GM12878 (cell line): ENCODE measurements around the gene SCN4A. TPM values are rescaled to one million over a fixed set of nuclear protein-coding genes. Genes with fewer than 3 reads are reported as not detected.

Source experiments
- ATAC-seq: fragments of 200-7000 bp; cut with Tn5 transposase; 3 replicates; pipeline ENCODE4 v1.9.1; 2020; ENCODE audit warnings: mild to moderate bottlenecking, moderate library complexity
- BruUV-seq: library from RNA; stranded (reverse); fragments of 400-500 nt; replicated peaks from 2 replicates; lab custom pipeline; 2021; lab: Mats Ljungman, UMichigan
- CTCF ChIA-PET: fragments of 300-600 bp; sonication (Branson Sonifier 250); formaldehyde crosslinking; extraction: SDS; loops from one replicate; lab custom pipeline; 2021; ENCODE audit warnings: inconsistent platforms; lab: Yijun Ruan, JAX
- POLR2A ChIA-PET: fragments of 350-600 bp; formaldehyde crosslinking; extraction: SDS; loops from one replicate; lab custom pipeline; 2021; ENCODE audit warnings: inconsistent platforms; lab: Charles Lee
- RAD21 ChIA-PET: fragments of 300-600 bp; sonication (Branson Sonifier 250); formaldehyde crosslinking; loops from one replicate; lab custom pipeline; 2023; ENCODE audit warnings: antibody characterized with exemption; ENCODE audit not compliant: unreplicated experiment; lab: Charles Lee
- SMC1A ChIA-PET: fragments of 300-600 bp; sonication (Branson Sonifier 250); formaldehyde crosslinking; loops from one replicate; lab custom pipeline; 2023; ENCODE audit not compliant: unreplicated experiment, uncharacterized antibody; lab: Charles Lee
- DNase-seq: peaks from one replicate; pipeline ENCODE4 v3.0.0-alpha.2; 2011; ENCODE audit warnings: low read depth, low spot score
- FAIRE-seq: peaks from 3 replicates; lab custom pipeline; 2011; peaks lifted over from hg19 to GRCh38; lab: Jason Lieb, UNC
- H2AFZ ChIP-seq: 2 replicates; pipeline ENCODE4 v1.6.0; 2011; ENCODE audit warnings: low read depth, low read length, control low read depth; ENCODE audit not compliant: control insufficient read depth
- H3K27ac ChIP-seq: 2 replicates; pipeline ENCODE4 v1.5.1; 2011; ENCODE audit warnings: control low read depth; ENCODE audit not compliant: control insufficient read depth, insufficient read depth
- H3K27me3 ChIP-seq, 2 experiments: replicated peaks in 1 of 2; 2 replicates each; pipeline versions ENCODE4 v1.6.0 to v1.6.1; 2011; ENCODE audit warnings: low read length in 1 of 2; ENCODE audit not compliant: control insufficient read depth in 2 of 2, insufficient read depth in 2 of 2
- H3K36me3 ChIP-seq, 2 experiments: 2 replicates each; pipeline ENCODE4 v1.5.1; 2011; ENCODE audit warnings: low read length in 1 of 2; ENCODE audit not compliant: control insufficient read depth in 2 of 2, insufficient read depth in 2 of 2
- H3K4me1 ChIP-seq: 2 replicates; pipeline ENCODE4 v1.6.1; 2011; ENCODE audit warnings: mild to moderate bottlenecking, low read length, moderate library complexity, mixed read lengths; ENCODE audit not compliant: control insufficient read depth, insufficient read depth
- H3K4me2 ChIP-seq: 2 replicates; pipeline ENCODE4 v1.6.0; 2011; ENCODE audit warnings: control low read depth; ENCODE audit not compliant: control insufficient read depth, insufficient read depth
- H3K4me3 ChIP-seq: fragments of 200-600 bp; sonication (generic); 2 replicates; pipeline ENCODE4 v1.5.1; 2016
- H3K79me2 ChIP-seq: 2 replicates; pipeline ENCODE4 v1.6.0; 2011; ENCODE audit warnings: low read length; ENCODE audit not compliant: control insufficient read depth, insufficient read depth
- H3K9ac ChIP-seq: 2 replicates; pipeline ENCODE4 v1.8.0; 2011; ENCODE audit warnings: low read length, control low read depth, mixed read lengths; ENCODE audit not compliant: control insufficient read depth, insufficient read depth
- H3K9me3 ChIP-seq: replicated peaks from 3 replicates; pipeline ENCODE4 v1.5.1; 2011; ENCODE audit warnings: mild to moderate bottlenecking, low read length; ENCODE audit not compliant: control insufficient read depth, insufficient read depth
- H4K20me1 ChIP-seq: 2 replicates; pipeline ENCODE4 v1.6.0; 2011; ENCODE audit not compliant: control insufficient read depth, insufficient read depth
- BCLAF1 ChIP-seq: fragments of 450-650 bp; IDR thresholded peaks from 2 replicates; pipeline ENCODE4 v1.6.1; 2017; ENCODE audit warnings: antibody characterized with exemption, mild to moderate bottlenecking, moderate library complexity
- BRCA1 ChIP-seq: IDR thresholded peaks from 2 replicates; pipeline ENCODE4 v1.6.1; 2011; ENCODE audit warnings: low read depth, low read length, improper control_type of control experiment
- CBX3 ChIP-seq: fragments of 200-600 bp; sonication (generic); IDR thresholded peaks from 2 replicates; pipeline ENCODE4 v1.6.1; 2016; ENCODE audit warnings: low read depth, borderline replicate concordance
- CREM ChIP-seq: IDR thresholded peaks from 2 replicates; pipeline ENCODE4 v1.6.1; 2014; ENCODE audit warnings: antibody characterized with exemption, low read depth
- CTCF ChIP-seq, 3 experiments: IDR thresholded peaks in 2 of 3; conservative IDR thresholded peaks in 1 of 3; 2 replicates each; pipeline ENCODE4 v1.5.1; 2011; ENCODE audit warnings: low read depth in 3 of 3, low read length in 3 of 3, mild to moderate bottlenecking in 3 of 3, control low read depth in 2 of 3, moderate library complexity in 2 of 3, inconsistent platforms in 1 of 3, mixed read lengths in 1 of 3; ENCODE audit not compliant: control insufficient read depth in 2 of 3, insufficient read depth in 1 of 3; ENCODE audit errors: extremely low read depth in 1 of 3
- EP300 ChIP-seq, 2 experiments: fragments of 150-350 bp in 1 of 2; IDR thresholded peaks; 2 replicates each; pipeline ENCODE4 v1.6.1; 2011 to 2012; ENCODE audit warnings: low read depth in 2 of 2, low read length in 2 of 2, borderline replicate concordance in 1 of 2, improper control_type of control experiment in 1 of 2, inconsistent platforms in 1 of 2; ENCODE audit not compliant: control insufficient read depth in 1 of 2
- ETV6 ChIP-seq, 2 experiments: fragments of 450-650 bp in 1 of 2; IDR thresholded peaks in 1 of 2; conservative IDR thresholded peaks in 1 of 2; 2 replicates each; pipeline ENCODE4 v1.6.1; 2014; ENCODE audit warnings: antibody characterized with exemption in 1 of 2, borderline replicate concordance in 1 of 2, low read depth in 1 of 2, mild to moderate bottlenecking in 1 of 2, moderate library complexity in 1 of 2
- JUNB ChIP-seq: IDR thresholded peaks from 2 replicates; pipeline ENCODE4 v1.6.1; 2016; ENCODE audit warnings: antibody characterized with exemption, mild to moderate bottlenecking
- KLF5 ChIP-seq: fragments of 450-650 bp; IDR thresholded peaks from 2 replicates; pipeline ENCODE4 v1.6.1; 2014; ENCODE audit warnings: mild to moderate bottlenecking; ENCODE audit not compliant: partially characterized antibody
- NFIC ChIP-seq: IDR thresholded peaks from 2 replicates; pipeline ENCODE4 v1.6.1; 2012; ENCODE audit warnings: low read depth, mild to moderate bottlenecking, inconsistent platforms, low read length, moderate library complexity
- SMAD1 ChIP-seq: fragments of 450-650 bp; IDR thresholded peaks from 2 replicates; pipeline ENCODE4 v1.6.1; 2018; ENCODE audit warnings: mild to moderate bottlenecking, low read depth; ENCODE audit not compliant: partially characterized antibody
- SUZ12 ChIP-seq: fragments of 200-600 bp; sonication (generic); IDR thresholded peaks from one replicate; pipeline ENCODE4 v1.6.1; 2018; ENCODE audit warnings: antibody characterized with exemption, mild to moderate bottlenecking; ENCODE audit not compliant: unreplicated experiment
- ZNF384 ChIP-seq: IDR thresholded peaks from 2 replicates; pipeline ENCODE4 v1.6.1; 2012; ENCODE audit warnings: low read depth, mild to moderate bottlenecking, low read length, improper control_type of control experiment, borderline replicate concordance
- WGBS: methylation state at CpG from one replicate; pipeline ENCODE4 v1.1.6; 2016; ENCODE audit warnings: low lambda C conversion rate; ENCODE audit not compliant: insufficient replicate concordance, insufficient coverage; ENCODE audit errors: missing lambda C conversion rate; 5-methylcytosine and 5-hydroxymethylcytosine counted together
- in situ Hi-C: fragments of 300-500 bp; cut with MboI; formaldehyde crosslinking; loops from 9 replicates; pipeline ENCODE4 v1.14.3; 2018; ENCODE audit warnings: mixed read lengths
- intact Hi-C: fragments of 100-400 bp; cut with micrococcal nuclease; formaldehyde crosslinking; loops from one replicate; pipeline ENCODE4 v1.14.2; 2022; ENCODE audit not compliant: unreplicated experiment
- polyA plus RNA-seq, 11 experiments: library from polyadenylated mRNA; depleted of rRNA in 4 of 11; unstranded in 6 of 11; stranded (reverse) in 5 of 11; fragments of >200 nt; fragmentation: Nextera tagmentation in 4 of 11; fragmentation: Illumina TruSeq in 1 of 11; extraction: Ambion mirVana in 4 of 11; extraction: Trizol in 1 of 11; gene quantifications; 1 replicate in 1 of 11; 2 replicates in 10 of 11; pipeline versions ENCODE4 v1.2.1 to v1.2.3, GENCODE V29; 2011 to 2016; ENCODE audit warnings: inconsistent platforms in 2 of 11, missing spikeins in 2 of 11, low read depth in 1 of 11
- total RNA-seq, 4 experiments: library from RNA; depleted of rRNA in 3 of 4; stranded (reverse); fragments of >200 nt in 3 of 4; fragmentation: Illumina TruSeq in 1 of 4; extraction: Trizol in 1 of 4; gene quantifications; 2 replicates each; pipeline versions ENCODE4 v1.2.1 to v1.2.3, GENCODE V29; 2013 to 2021

The SCN4A gene
- total and polyA plus RNA-seq, 10 of the 15 experiments (the other 5 are each of a cell fraction or from before 2014, with no cell fraction given): under 0.01 to 0.15 (median 0.07) TPM; not detected in 4

DNA sequence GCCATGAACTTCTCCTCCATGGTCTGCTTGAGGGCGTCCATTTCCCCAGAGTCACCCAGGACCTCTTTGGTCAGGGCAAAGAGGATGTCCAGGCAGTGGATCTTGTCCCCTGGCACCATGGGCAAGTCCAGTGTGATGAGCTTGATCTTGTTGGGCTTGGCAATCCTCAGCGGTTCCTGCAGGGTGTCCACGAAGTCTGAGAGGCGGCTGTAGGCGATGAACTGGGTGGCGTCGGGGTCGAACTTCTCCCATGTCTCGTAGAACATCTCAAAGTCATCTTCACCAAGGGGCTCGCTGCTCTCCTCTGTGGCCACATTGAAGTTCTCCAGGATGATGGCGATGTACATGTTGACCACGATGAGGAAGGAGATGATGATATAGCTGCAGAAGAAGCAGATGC is 31.6 kb downstream of the SCN4A start (continued):
- TF ChIP-seq BCLAF1 (no peak), SUZ12 (no peak), BRCA1 (no peak), EP300 (IDR thresholded peaks at IDR 0.05; ENCODE audit: borderline replicate concordance in 1 of 2, control insufficient read depth in 1 of 2, low read depth in 2 of 2, low read length in 2 of 2) (no peak), CBX3 (no peak)

DNA sequence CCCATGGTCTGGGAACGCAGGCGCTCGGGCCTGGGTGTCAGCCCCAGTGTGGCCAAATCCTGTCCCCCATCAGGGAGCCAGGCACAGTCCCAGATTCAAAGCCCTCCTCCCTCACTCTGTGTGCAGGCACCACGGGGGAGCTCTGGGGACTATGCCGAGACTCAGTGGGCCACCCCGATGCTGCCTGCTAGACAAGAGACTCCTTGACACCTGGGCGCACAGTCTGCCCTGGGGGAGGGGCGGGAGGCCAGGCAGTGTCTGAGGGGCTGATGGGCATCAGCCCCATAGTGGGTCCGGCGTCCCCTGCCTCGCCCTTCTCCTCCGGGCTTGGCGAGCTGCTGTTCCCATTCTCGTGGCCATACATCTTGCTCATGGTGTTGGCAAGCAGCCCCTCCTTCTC is 32.1 kb downstream of the SCN4A start:
- POLR2A ChIA-PET: interaction anchor here (0.6 kb wide), 1 partner anchor 13 kb away, joined by 5 read pairs; no protein-coding TSS in a partner anchor
- no peak for TF ChIP-seq ZNF384
- TF ChIP-seq BRCA1: no peak
- no peak for TF ChIP-seq JUNB
- TF ChIP-seq CREM: no peak
- TF ChIP-seq ETV6 (conservative IDR thresholded peaks at IDR 0.05 in 1 of 2, IDR thresholded peaks at IDR 0.05 in 1 of 2; ENCODE audit: borderline replicate concordance in 1 of 2, low read depth in 1 of 2): no peak
- TF ChIP-seq EP300 (IDR thresholded peaks at IDR 0.05; ENCODE audit: borderline replicate concordance in 1 of 2, control insufficient read depth in 1 of 2, low read depth in 2 of 2, low read length in 2 of 2): no peak
- TF ChIP-seq SMAD1: no peak
- no peak for TF ChIP-seq KLF5
- no peak for TF ChIP-seq CTCF (IDR thresholded peaks at IDR 0.05 in 2 of 3, conservative IDR thresholded peaks at IDR 0.05 in 1 of 3; ENCODE audit: control insufficient read depth in 2 of 3, extremely low read depth in 1 of 3, insufficient read depth in 1 of 3, low read depth in 3 of 3, low read length in 3 of 3)
- TF ChIP-seq NFIC: no peak

More for the DNA sequence above, 32.1 kb downstream of the SCN4A start:
- Histone ChIP-seq H3K4me2 (no peak overlapping the region), H3K9ac (no peak overlapping the region), H3K27me3 (no peaks in the 10 kb centered on the region), H3K79me2 (no peaks in the 10 kb centered on the region), H4K20me1 (no peaks in the 10 kb centered on the region), H3K9me3 (no peaks in the 10 kb centered on the region; the same call in 2 of the 3 replicates), H3K27ac (no peak overlapping the region), H3K4me1 (peaks cover 2% of the 10 kb centered on the region; the same call in 1 of the 2 replicates), H3K4me3 (no peak overlapping the region), H3K36me3 (no peaks in the 10 kb centered on the region), H2AFZ (no peak overlapping the region)
- BruUV-seq: no TSS peak
- no peak for ATAC-seq
- FAIRE-seq: no peak
- DNase-seq: no peak
- ChIA-PET SMC1A (interaction anchor here (1.1 to 1.3 kb wide), 2 partner anchors 13 to 20 kb away, joined by 3 to 4 read pairs; no protein-coding TSS in a partner anchor), RAD21 (no interaction called here), CTCF (interaction anchor here (1.1 to 1.4 kb wide), 3 partner anchors 10 to 21 kb away, joined by 3 to 5 read pairs (median 3); partner anchors contain the start of gene GH1)
- in situ Hi-C loops: no loop called here
- intact Hi-C loops: no loop called here
- WGBS: 75% methylated on average over 14 of the region's 14 CpGs
